ENCODE results near the gene PLAAT3. TPM values are rescaled to one million over a fixed set of nuclear protein-coding genes. Genes with fewer than 3 reads are reported as not detected.
"Not testable (repeated sequence)": the region's sequence is repeated elsewhere in the genome, so short reads cannot be mapped to it uniquely, and the experiment has no call there.

PLAAT3 gene
- total RNA-seq, 2 experiments from 2014 or later: 15.8 to 17.3 TPM

DNA sequence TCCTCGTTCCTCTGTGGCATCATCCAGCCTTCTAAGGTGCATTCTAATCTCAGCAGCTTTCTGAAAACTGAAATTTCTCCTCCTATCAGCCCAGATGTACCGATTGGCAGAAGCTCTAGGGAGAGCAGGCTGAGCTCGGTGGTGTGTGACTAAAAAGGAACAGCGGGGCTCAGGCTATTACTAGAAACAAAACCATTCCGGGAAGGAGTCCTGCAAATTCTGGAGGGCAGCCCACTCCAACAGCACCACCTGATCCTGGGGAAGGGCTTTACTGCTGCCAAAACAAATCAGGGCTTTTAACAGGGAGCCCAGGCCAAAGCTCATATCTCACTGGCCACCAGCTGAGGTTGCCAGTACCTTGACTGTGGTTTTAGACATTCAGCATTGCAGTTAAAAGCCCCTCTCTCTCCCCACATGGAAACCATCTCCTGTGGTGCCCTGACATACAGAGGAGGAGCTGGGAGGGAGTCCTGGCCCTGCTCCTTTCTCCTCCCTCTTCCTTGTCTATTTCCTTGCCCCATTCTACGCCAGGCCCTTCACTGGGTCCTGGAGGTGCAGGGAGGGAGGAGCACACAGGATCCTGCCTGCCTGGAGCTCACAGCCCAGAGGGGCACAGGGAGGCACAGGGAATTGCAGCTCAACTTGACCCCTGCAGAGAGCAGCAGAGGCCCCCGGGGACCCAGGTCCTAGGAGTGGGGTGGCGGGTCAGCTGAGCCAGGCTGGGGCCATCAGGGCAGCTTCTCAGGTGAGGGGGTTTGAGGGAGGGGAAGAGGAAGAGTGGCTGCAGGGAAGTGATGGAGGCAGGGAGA is 76.7 kb downstream of the PLAAT3 start:
- no peaks in the 10 kb centered on the region for H3K9me3 Mint-ChIP-seq
- ATAC-seq (ENCODE audit: low read depth) (peak; percentile 6), DNase-seq (no peak)
- peaks cover 57% of the 10 kb centered on the region for H3K4me1 Mint-ChIP-seq
- no peaks in the 10 kb centered on the region for H3K27me3 Mint-ChIP-seq
- POLR2A ChIA-PET: interaction anchor here (0.6 to 4.3 kb wide), 14 partner anchors 7 to 728 kb away, joined by 3 to 147 read pairs (median 4); partner anchors contain the start of genes FERMT3, PLAAT2 and PLAAT3
- H3K27ac Mint-ChIP-seq: peak overlapping the region; percentile 90
- H3K36me3 Mint-ChIP-seq: peaks cover 21% of the 10 kb centered on the region
- H3K4me3 Mint-ChIP-seq: peak overlapping the region; percentile 91

DNA sequence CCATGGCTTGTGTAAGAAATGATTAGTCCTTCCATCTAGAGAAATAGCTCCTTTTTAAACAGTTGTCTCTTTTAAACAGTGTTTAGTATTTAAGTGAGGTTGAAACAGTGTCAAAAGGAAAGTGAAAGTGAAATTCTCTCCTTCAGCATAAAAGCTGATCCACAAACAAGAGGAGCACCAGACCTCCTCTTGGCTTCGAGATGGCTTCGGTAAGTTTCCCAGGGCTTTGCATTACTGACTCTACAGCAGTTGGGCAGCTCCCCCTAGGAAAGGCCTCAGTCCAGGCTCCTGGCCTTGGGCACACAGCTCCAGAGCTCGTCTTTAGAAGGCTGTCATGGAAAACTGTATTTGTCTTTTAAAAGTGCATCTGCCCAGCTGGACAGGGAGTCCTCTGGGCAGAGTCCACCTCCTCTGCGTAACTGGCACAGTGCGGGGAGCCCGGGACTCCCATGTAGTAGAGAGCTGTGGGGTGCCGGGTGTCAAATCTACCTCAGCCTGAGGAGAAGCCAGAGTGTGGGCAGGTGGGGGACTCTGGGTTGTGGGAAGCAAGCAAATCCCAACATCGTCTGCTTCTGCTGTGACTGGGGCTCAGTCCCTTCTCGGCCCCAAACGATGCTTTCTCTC is 77.5 kb downstream of the PLAAT3 start, which contains the start of gene PLAAT4:
PLAAT4 (plus strand) TSS at position 140 of the 624 bp plus-strand sequence; CDS start at position 201, 61 bp downstream.
- Mint-ChIP-seq H3K27ac (peak within 1 kb of the TSS; percentile 90), H3K4me1 (peaks cover 59% of the 10 kb centered on the region), H3K36me3 (peaks cover 17% of the 10 kb centered on the region), H3K4me3 (peak within 1 kb of the TSS; percentile 91), H3K9me3 (no peaks in the 10 kb centered on the region), H3K27me3 (no peaks in the 10 kb centered on the region)
- ATAC-seq (ENCODE audit: low read depth): peak; percentile 62
- peak; percentile 56 for DNase-seq
- POLR2A ChIA-PET: interaction anchor here (0.6 to 4.3 kb wide), 15 partner anchors 8 to 727 kb away, joined by 3 to 147 read pairs (median 4); partner anchors contain the start of genes FERMT3, PLAAT2 and PLAAT3

DNA sequence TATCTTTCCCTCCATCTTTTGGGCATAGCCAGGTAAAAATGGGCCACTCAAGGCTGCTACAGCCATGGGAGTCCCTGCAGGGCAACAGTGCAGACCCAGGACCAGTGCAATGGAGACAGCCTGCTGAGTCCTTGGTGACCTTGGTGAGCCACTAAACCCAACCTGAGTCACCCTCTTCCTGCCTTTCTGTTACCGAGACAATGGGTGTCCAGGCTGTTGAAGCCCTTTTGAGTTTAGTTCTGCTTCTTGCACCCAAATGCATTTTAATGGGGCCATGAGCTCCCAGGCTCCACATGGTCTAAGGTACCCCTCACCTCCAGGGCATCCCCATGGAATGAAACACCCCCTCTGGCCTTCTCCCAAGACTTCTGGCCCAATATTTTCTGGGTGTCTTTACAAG is 78.5 kb downstream of the PLAAT3 start:
- H3K36me3 Mint-ChIP-seq: peaks cover 15% of the 10 kb centered on the region
- H3K27me3 Mint-ChIP-seq: no peaks in the 10 kb centered on the region
- H3K4me3 Mint-ChIP-seq: peak overlapping the region; percentile 91
- DNase-seq (peak; percentile 53), ATAC-seq (ENCODE audit: low read depth) (peak; percentile 34)
- H3K4me1 Mint-ChIP-seq: peaks cover 64% of the 10 kb centered on the region
- POLR2A ChIA-PET: interaction anchor here (2.0 to 4.3 kb wide), 4 partner anchors 16 to 78 kb away, joined by 10 to 147 read pairs (median 14); partner anchors contain the start of genes PLAAT2 and PLAAT3
- no peaks in the 10 kb centered on the region for H3K9me3 Mint-ChIP-seq
- peak overlapping the region; percentile 90 for H3K27ac Mint-ChIP-seq

DNA sequence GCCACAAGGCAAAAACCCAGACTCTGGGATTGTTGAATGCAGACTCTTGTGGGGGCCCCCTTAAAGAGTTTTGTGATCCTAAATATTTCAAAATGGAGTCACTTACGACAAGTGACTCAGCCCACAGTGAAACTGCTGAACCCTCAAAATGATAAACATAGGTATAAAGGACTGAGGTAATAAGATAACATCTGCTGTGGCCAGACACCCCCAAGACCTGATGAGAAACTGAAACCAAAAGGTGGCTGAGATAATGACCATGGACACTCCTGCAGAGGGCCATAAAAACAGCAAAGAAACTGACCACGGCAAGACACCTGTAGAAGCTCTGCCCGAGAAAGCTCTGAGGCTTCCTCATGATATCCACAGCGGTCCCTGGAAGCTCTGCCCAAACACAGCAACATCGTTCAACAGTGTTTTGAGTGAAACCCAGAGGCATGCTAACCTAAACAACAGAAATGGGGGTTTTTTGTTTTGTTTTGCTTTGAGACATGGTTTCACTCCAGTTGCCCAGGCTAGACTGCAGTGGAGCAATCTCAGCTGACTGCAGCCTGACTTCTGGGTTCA is 79.3 kb downstream of the PLAAT3 start:
- Mint-ChIP-seq H3K27ac (peak overlapping the region; percentile 90), H3K27me3 (no peaks in the 10 kb centered on the region), H3K4me1 (peaks cover 61% of the 10 kb centered on the region), H3K4me3 (peak overlapping the region; percentile 91), H3K36me3 (peaks cover 10% of the 10 kb centered on the region), H3K9me3 (no peaks in the 10 kb centered on the region)
- POLR2A ChIA-PET: interaction anchor here (4.3 kb wide), 1 partner anchor 17 kb away, joined by 147 read pairs; no protein-coding TSS in a partner anchor
- ATAC-seq (ENCODE audit: low read depth): no peak
- DNase-seq: peak; percentile 34

DNA sequence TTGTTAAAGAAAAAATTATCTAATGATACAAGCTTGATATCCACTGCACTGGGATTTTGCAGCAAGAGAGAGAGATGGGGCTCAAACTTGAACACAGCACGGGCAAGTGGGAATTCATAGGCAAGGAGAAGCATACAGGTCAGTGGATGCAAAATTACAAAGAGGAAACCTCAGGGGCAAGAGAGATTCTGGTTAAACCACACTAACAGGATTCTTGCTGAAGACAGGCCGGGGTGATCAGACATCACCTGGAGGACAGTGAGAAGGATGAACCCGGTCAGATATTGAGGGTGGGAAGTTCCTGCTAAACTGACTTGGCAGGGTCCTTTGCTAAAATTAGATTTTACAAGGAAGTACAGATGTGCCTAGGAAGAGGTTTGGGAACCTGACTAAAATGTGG is 80.2 kb downstream of the PLAAT3 start:
- POLR2A ChIA-PET: interaction anchor here (0.8 kb wide), 1 partner anchor 17 kb away, joined by 4 read pairs; no protein-coding TSS in a partner anchor
- Mint-ChIP-seq H3K36me3 (peaks cover 9% of the 10 kb centered on the region), H3K9me3 (no peaks in the 10 kb centered on the region), H3K4me1 (peaks cover 65% of the 10 kb centered on the region), H3K4me3 (peak overlapping the region; percentile 14), H3K27ac (no peak overlapping the region), H3K27me3 (no peaks in the 10 kb centered on the region)
- no peak for ATAC-seq (ENCODE audit: low read depth)
- DNase-seq: no peak

DNA sequence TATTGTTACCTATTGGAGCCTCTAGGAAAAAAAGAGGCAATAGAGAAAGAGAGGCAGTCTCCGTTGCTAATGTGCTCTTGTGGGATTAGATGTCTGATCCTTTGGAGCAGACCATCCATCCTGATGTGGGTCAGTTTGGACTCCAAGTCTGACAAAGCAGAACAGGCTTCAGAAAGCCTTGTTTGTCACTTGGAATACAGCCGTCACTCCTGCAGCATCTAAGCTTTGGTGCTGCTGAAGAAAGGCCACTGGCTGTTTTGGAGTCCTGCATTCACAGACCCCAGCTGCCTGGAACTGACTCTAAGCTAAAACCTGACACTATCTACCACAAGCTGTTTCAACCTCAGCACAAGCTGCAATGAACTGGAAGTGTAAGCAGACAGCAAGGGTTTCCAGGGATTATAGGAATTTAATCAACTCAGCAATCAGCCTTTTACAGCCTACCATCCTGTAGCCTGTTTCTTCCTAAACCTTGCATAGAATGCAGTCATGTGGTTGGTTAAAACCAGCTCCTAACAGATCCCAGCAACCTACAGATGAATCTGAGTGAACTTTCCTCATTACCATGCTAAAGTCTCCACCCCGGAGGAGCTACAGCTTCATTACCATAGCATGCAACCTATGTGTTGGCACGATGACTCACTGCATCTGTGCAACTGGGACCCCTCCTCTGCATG is 81.3 kb downstream of the PLAAT3 start:
- DNase-seq: no peak
- Mint-ChIP-seq H3K27ac (no peak overlapping the region), H3K4me3 (no peak overlapping the region), H3K27me3 (no peaks in the 10 kb centered on the region), H3K4me1 (peaks cover 57% of the 10 kb centered on the region), H3K9me3 (no peaks in the 10 kb centered on the region), H3K36me3 (no peaks in the 10 kb centered on the region)
- POLR2A ChIA-PET: interaction anchor here (1.3 to 2.7 kb wide), 3 partner anchors 16 to 41 kb away, joined by 3 to 13 read pairs (median 5); no protein-coding TSS in a partner anchor
- no peak for ATAC-seq (ENCODE audit: low read depth)

DNA sequence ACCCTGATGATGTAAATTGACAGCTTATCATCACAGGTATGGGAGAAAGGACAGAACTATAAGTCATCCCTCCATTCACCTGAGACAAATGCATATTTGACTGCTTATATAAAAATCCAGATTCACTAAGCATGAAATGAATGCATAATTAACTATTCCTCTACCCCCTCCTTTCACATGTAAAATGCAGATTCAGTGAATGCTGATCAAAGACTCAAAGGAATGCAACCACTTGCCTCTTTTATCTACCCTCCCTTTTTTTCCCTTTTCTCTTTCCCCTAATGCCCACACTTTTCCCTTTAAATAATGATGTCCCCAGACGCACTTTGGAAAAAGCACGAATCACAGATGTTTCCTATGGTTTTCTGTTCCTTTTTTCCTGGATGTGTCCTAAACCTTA is 82.1 kb downstream of the PLAAT3 start:
- Mint-ChIP-seq H3K27ac (peak overlapping the region; percentile 31), H3K27me3 (no peaks in the 10 kb centered on the region), H3K4me3 (peak overlapping the region; percentile 25), H3K36me3 (no peaks in the 10 kb centered on the region), H3K4me1 (peaks cover 51% of the 10 kb centered on the region), H3K9me3 (no peaks in the 10 kb centered on the region)
- POLR2A ChIA-PET: interaction anchor here (1.3 to 2.7 kb wide), 3 partner anchors 17 to 42 kb away, joined by 3 to 13 read pairs (median 5); no protein-coding TSS in a partner anchor
- DNase-seq (no peak), ATAC-seq (ENCODE audit: low read depth) (no peak)

DNA sequence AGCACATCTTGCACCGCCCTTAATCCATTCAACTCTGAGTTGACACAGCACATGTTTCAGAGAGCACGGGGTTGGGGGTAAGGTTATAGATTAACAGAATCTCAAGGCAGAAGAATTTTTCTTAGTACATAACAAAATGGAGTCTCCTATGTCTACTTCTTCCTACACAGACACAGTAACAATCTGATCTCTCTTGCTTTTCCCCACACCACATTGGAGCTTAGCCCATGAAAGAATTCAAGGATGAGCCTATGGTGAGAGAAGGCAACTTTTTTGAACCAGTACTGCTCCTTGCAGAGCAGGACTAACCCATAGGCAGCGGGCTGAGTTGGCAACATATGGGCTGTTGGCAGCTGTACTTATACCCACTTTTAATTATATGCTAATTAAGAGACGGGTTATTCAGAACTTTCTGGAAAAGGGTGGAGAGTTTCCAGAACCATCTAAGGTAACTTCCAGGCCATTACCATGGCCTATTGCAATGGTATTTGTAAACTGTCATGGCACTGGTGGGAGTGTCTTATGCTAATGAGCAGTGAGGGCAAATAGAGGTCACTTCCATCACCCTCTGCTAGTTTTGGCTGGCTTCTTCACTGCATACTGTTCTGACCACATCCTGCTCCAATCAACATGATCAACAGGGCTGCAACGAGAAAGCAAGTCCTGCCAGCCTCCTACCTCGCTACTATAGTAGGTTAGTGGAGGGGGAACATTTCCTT is 83.0 kb downstream of the PLAAT3 start:
- peak overlapping the region; percentile 70 for H3K4me3 Mint-ChIP-seq
- peaks cover 48% of the 10 kb centered on the region for H3K4me1 Mint-ChIP-seq
- not testable (repeated sequence) for H3K27me3 Mint-ChIP-seq, H3K9me3 Mint-ChIP-seq, H3K36me3 Mint-ChIP-seq, DNase-seq
- H3K27ac Mint-ChIP-seq: peak overlapping the region; percentile 68
- peak; percentile 98 for ATAC-seq (ENCODE audit: low read depth)
- POLR2A ChIA-PET: interaction anchor here (1.3 to 2.7 kb wide), 2 partner anchors 18 to 20 kb away, joined by 3 to 13 read pairs; no protein-coding TSS in a partner anchor

DNA sequence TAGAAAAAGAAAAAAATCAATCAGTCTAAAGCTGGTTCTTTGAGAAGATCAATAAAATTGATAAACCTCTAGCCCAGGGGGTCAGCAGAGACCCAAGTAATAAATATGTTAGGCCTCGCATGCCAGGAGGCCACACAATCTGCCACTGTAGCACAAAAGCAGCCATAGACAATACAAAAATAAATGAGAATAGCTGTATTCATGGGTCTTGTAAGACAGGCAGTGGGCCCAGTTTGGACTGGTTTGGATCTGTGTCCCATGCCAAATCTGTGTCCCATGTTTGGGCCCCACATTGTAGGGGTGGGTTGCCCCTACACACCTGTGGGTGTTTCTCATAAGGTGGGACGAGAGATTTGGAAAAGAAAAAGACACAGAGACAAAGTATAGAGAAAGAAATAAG is 84.2 kb downstream of the PLAAT3 start:
- Mint-ChIP-seq H3K36me3 (no peaks in the 10 kb centered on the region), H3K4me3 (no peak overlapping the region), H3K27ac (no peak overlapping the region)

DNA sequence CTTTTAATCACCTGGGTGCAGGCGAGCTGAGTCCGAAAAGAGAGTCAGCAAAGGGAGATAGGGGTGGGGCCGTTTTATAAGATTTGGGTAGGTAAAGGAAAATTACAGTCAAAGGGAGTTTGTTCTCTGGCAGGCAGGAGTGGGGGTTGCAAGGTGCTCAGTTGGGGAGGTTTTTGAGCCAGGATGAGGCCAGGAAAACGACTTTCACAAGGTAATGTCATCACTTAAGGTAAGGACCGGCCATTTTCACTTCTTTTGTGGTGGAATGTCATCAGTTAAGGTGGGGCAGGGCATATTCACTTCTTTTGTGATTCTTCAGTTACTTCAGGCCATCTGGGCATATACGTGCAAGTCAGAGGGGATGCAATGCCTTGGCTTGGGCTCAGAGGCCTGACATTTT is 84.9 kb downstream of the PLAAT3 start:
- not testable (repeated sequence) for H3K36me3 Mint-ChIP-seq

More for the DNA sequence above, 84.2 kb downstream of the PLAAT3 start:
- DNase-seq (no peak), ATAC-seq (ENCODE audit: low read depth) (no peak)
- Mint-ChIP-seq H3K27me3 (no peaks in the 10 kb centered on the region), H3K4me1 (peaks cover 36% of the 10 kb centered on the region), H3K9me3 (peaks cover 1% of the 10 kb centered on the region)
- POLR2A ChIA-PET: interaction anchor here (0.8 to 1.0 kb wide), 2 partner anchors 9 to 44 kb away, joined by 3 read pairs; no protein-coding TSS in a partner anchor

DNA sequence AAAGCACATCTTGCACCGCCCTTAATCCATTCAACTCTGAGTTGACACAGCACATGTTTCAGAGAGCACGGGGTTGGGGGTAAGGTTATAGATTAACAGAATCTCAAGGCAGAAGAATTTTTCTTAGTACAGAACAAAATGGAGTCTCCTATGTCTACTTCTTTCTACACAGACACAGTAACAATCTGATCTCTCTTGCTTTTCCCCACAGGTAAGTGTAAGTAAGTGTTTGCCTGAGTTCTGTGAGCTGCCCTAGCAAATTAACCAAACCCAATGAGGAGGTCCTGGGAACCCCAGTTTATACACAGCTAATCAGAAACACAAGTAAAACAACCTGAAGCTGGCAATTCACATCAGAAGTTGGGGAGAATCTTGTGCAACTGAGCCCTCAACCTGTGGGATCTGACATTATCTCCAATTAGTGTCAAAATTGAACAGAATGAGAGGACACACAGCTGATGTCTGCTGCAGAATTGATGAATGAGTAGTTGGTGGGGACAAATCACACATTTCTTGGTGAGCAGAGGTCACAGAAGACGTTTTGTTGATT is 85.4 kb downstream of the PLAAT3 start:
- POLR2A ChIA-PET; H3K9me3 Mint-ChIP-seq; DNase-seq; H3K36me3 Mint-ChIP-seq; H3K27me3 Mint-ChIP-seq; H3K27ac Mint-ChIP-seq; ATAC-seq (ENCODE audit: low read depth); H3K4me3 Mint-ChIP-seq: not testable (repeated sequence)
- peaks cover 26% of the 10 kb centered on the region for H3K4me1 Mint-ChIP-seq

More for the DNA sequence above, 84.9 kb downstream of the PLAAT3 start:
- not testable (repeated sequence) for H3K4me3 Mint-ChIP-seq; H3K27me3 Mint-ChIP-seq; DNase-seq; H3K9me3 Mint-ChIP-seq; ATAC-seq (ENCODE audit: low read depth); H3K27ac Mint-ChIP-seq
- POLR2A ChIA-PET: interaction anchor here (0.8 to 1.0 kb wide), 2 partner anchors 8 to 45 kb away, joined by 3 read pairs; no protein-coding TSS in a partner anchor
- peaks cover 31% of the 10 kb centered on the region for H3K4me1 Mint-ChIP-seq

DNA sequence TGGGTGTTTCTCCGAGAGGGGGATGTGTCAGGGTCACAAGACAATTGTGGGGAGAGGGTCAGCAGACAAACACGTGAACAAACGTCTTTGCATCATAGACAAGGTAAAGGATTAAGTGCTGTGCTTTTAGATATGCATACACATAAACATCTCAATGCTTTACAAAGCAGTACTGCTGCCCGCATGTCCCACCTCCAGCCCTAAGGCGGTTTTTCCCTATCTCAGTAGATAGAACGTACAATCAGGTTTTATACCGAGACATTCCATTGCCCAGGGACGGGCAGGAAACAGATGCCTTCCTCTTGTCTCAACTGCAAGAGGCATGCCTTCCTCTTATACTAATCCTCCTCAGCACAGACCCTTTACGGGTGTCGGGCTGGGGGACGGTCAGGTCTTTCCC is 86.1 kb downstream of the PLAAT3 start:
- POLR2A ChIA-PET; ATAC-seq (ENCODE audit: low read depth); H3K4me3 Mint-ChIP-seq; H3K27ac Mint-ChIP-seq; H3K36me3 Mint-ChIP-seq; H3K27me3 Mint-ChIP-seq; DNase-seq: not testable (repeated sequence)
- Mint-ChIP-seq H3K9me3 (peaks cover 12% of the 10 kb centered on the region), H3K4me1 (peaks cover 19% of the 10 kb centered on the region)

Data from activated naive CD8-positive, alpha-beta T cell treated with anti-CD3 and anti-CD28 coated beads, Interleukin-2, amount 10 ng/mL, durations not matched to agents 7 days and 5 days (primary cell).